ENCODE results near the gene MYBPC2.
"Not testable (repeated sequence)": the region's sequence is repeated elsewhere in the genome, so short reads cannot be mapped to it uniquely, and the experiment has no call there.

Gene MYBPC2

DNA sequence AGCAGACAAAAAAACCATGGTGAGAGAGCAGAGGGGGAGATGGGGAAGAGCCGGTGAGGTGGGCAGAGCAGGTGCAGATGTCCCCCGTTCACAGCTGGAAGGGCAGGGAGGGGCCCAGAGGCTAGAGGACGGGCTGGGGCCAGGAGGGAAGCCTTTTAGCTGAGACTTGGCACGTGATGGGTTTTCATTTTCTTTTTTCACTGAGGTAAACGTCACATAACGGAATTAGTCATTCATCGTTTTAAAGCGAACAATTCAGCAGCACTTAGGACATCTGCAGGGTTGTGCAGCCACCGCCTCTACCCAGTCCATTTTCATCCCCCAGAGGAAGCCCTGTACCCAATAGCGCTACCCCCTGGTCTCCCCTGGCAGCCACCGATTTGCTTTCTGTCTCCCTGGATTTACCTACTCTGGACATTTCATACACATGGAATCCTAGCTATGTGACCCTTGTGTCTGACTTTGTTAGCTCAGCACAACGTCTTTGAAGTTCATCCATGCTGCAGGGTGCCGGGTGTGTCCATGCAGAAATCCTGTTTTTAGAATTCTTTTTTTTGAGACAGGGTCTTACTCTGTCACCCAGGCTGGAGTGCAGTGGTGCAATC, 27.6 kb downstream of the MYBPC2 start:
- DNase-seq = no peak

DNA sequence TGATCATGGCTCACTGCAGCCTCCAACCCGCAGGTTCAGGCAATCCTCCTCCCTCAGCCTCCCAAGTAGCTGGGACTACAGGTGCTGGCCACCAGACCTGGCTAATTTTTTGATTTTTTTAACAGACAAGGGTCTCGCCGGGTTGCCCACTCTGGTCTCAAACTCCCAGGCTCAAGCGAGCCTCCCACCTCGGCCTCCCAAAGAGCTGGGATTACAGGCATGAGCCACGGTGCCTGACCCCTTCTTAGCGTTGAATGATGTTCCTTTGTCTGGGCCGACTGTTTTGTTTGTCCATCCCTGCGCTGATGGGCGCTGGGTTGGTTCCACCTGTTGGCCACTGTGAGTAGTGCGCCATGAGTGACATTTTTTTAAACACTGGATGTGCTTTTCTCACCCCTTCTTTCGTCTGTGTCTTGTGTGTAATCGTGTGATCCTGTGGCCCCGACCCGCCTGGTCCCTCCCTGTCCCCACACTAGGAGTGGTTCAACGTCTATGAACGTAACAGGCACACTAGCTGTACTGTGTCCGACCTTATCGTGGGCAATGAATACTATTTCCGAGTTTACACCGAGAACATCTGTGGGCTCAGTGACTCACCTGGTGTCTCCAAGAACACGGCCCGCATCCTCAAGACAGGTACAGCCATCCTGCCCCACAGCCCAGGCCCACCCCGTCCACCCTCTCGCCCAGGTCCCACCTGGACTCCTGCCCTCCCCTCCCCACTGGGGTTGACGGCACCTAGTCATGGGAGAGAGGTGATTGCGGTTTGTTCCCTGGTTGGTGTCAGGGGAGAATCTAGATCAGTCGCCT, 28.6 kb downstream of the MYBPC2 start:
- peak; percentile 84 for DNase-seq

DNA sequence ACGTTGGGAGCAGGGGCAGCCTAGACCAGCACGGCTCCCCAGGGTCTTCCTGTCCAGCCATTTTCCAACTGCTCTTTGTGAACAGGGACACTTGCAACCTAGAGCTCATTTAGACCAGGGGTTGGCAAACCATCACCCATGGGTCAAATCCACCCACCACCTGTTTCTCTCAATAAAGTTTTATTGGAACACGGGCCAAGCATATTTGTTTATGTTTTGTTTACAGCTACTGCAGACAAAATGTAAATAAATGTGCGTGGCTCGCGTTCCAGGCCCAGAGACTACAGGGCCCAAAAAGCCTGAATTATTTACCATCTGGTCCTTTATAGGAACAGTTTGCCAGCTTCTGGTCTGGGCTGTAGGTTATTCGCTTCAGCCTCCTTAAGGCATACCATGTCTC, 30.3 kb downstream of the MYBPC2 start:
- DNase-seq = no peak

DNA sequence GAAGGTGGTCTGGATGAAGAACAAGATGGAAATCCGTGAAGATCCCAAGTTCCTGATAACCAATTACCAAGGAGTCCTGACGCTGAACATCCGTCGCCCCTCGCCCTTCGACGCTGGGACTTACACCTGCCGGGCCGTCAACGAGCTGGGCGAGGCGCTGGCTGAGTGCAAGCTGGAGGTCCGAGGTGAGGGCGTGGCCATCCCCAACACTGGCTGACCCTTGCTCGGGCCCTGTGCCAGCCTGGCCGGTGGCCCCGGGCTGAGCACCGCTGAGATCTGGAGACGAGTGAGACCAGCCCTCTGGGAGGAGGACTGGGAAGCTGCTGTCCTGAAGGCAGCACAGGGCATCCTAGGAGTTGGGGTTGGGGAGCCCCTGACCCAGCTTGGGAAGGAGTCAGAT, 31.7 kb downstream of the MYBPC2 start:
- DNase-seq = no peak

DNA sequence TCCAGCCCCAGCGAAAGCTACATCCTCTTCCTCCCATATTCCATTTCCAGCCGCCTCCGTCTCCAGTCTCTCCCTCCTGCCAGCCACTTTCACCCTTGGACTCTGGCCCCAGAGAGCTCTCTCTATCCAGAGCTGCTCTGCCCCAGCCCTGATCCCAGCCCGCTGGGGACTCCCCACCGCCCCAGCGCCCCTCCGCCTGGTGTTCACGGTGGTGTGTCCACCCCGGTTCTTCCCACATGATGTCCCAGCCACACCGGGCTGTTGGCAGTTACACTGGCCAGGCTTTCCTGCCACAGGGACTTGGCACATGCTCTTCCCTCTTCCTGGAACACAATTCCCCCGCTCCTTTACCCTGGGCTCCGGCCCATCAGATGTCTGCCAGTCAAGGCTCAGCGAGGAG, 32.3 kb downstream of the MYBPC2 start:
- DNase-seq = no peak

DNA sequence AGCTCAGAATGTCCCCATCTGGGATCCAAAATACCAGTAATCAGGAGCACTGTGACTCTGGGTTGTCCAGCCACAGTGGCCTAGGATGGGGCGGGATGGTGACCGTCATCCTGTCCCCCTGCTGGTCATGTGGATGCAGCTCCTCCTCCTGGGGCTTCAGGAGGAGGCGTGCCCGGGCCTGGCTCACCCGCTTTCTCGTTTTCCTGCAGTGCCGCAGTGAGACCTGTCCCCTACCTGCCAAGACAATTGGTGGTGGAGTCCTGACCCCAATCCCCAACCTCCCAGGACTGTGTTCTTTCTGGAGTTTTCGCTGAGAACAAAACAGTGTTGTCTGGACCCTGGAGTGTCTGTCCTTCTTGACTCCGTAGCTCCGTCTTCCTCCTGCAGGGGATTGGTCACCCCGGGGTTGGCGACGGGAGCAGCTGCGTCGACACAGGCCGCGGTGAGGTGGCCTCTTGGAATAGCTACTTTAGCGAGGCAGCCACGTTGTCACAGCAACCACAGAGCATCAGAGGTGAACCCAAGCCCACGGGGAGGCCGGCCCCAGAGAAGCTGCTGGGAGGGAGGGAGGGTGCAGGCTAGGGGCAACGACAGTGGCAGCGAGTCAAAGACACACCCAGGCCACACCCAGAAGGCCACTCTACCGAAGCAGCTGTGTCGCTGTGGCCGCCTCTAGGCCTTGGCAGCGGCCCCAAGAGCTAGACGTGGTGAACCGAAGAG, 33.5 kb downstream of the MYBPC2 start:
- DNase-seq = no peak

DNA sequence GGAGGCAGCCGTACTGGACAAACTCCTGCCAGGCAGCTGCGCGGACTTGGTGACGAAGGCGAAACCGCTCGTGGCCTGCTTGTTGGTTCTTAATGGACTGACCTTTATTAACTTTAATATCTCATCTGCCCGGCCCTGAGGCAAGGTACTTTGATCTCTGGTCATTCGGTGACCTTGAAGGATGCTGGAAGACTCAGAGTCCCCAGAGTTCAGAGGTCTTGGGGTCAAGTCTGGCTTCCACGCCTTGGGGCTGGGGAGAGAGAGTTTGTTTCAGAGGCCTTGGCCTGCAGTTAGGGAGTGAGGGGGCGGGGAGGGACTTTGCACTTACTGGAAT, 34.0 kb downstream of the MYBPC2 start:
- DNase-seq = no peak

DNA sequence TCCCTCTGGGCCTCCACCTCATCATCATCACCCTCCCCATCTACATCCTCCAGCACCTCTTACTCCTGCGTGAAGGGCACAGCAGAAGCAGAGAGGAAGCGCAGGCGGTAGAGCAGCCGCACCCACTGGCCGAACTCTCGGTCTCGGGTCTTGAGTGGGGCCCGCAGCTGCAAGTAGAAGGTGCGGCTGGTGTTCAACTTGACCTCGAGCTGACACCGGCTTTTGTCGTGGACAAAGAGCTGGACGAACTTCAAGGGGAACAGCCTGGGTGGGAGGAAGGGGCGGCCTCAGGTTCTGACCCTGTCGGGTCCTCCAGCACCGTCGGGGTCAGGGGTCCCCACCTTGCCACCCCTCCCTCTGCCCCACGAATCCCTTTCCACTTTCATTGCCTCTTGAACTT, 34.9 kb downstream of the MYBPC2 start:
- DNase-seq = no peak

DNA sequence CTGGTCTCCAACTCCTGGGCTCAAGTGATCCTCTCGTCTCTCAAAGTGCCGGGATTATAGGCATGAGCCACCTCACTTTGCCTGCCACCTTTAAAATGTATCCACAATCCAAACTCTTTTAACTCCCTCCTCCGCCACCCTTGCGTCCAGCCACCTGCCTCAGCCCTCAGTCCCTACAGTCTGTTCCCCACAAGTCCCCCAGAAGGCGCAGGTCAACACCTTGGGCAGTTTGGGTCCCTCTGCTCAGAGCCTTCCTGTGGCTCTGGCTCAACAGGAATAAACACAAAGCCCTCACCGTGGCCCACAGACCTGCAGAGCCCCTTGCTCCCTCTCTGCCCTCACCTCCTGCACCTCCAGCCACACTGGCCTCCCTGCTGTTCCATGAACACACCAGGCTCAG, 36.1 kb downstream of the MYBPC2 start:
- DNase-seq = no peak

DNA sequence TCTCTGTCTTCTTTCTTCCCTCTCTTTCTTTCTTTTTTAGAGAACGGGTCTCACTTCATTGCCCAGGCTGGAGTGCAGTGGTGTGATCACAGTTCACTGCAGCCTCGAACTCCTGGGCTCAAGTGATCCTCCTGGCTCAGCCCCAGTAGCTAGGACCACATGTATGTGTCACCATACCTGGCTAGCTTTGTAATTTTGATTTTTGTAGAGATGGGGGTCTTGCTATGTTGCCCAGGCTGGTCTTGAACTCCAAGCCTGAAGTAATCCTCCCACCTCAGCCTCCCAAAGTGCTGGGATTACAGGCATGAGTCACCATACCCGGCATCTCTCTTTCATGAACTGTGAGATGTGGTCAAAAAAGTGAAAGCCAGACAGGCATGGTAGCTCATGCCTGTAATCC, 40.6 kb downstream of the MYBPC2 start:
- DNase-seq = not testable (repeated sequence)

DNA sequence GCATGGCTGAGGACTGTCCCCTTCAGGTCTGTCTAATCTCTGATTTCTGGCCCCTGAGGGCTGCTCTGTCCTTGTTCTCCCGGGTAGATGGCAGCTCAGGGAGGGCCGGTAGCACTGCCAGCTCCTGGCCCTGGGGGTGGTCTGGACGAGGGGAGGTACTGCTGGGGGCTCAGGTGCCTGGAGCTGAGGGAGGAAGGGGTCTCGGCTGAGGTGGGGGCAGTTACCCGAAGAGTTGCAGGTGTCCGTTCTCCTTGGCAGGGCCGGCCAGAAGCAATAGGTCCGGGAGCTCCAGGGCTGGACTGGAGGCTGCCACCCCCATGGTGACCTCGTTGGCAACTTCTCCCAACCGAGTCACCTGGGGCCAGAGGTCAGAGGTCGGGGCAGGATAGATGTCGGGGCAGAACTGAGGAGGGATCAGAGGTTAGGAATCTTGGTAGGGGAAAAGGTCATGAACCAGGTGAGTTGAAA, 42.4 kb downstream of the MYBPC2 start:
- no peak for DNase-seq

DNA sequence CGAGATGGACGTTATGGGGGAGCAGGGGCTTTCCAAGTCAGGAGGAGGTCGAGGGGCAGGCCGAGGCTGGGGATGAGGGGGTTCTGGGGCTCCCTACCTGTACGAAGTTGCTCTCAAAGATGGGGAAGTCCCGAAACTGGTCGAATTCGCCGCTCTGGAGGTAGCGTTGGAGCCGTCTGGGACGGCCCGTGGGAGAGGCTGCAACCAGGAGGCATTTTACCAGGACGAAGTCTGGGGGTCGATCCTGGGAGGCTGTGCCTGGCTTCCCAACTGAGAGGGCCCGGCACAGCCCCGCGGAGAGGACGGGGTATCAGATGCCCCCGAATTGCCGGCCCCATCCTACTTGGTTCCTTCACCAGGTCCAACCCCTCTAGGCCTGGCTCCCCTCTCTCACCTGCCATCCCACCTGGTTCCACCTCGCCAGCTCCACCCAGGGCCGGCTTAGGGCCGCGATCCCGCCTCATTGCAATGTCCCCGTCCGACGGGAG, 43.1 kb downstream of the MYBPC2 start:
- DNase-seq = no peak

DNA sequence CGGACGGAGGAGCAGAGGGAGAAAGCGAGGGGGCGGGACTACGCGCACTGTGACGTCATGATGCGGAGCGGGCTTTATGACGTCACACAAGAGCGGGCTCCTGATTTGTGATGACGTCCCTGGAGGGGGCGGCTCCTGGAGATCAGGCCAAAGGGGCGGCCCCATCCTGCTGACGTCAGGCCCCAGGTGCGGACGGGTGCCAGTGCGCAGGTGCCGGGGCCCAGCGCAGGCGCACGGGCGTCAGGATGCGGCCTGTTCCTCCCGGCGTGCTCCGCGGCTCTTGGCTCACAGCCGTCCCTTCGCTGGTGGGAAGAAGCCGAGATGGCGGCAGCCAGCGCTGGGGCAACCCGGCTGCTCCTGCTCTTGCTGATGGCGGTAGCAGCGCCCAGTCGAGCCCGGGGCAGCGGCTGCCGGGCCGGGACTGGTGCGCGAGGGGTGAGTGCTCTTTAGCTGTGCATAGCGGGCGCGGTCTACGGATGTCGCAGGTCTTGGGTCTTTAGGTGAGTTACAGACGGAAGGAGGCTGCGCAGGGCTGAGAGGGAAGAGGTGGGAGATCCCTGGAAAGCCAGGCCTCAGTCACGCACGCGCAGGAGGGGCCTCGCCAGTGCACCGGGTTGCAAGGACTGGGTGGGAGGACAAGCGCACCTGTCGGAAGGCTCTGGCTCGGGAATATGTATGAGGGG, 43.7 kb downstream of the MYBPC2 start, which contains the start of the genes EMC10 and GARIN5A:
Gene EMC10 (plus strand): TSS at position 284 of the 683 bp plus-strand sequence. CDS start 38 bp downstream, at position 322.
Gene GARIN5A (minus strand): TSS at position 625 of the 683 bp plus-strand sequence. CDS start 460 bp downstream, at position 165.
- peak; percentile 47 for DNase-seq

DNA sequence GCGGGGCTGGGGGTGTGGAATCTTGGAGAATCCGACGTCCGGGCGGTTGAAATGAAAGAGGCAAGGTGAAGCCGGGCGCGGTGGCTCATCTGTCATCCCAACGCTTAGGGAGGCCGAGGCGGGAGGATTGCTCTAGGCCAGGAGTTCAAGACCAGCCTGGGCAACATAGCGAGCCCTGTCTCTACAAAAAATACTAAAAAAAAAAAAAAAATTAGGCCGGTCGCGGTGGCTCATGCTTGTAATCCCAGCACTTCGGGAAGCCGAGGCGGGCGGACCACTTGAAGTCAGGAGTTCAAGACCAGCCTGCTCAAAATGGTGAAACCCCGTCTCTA, 44.2 kb downstream of the MYBPC2 start:
- DNase-seq = no peak

DNA sequence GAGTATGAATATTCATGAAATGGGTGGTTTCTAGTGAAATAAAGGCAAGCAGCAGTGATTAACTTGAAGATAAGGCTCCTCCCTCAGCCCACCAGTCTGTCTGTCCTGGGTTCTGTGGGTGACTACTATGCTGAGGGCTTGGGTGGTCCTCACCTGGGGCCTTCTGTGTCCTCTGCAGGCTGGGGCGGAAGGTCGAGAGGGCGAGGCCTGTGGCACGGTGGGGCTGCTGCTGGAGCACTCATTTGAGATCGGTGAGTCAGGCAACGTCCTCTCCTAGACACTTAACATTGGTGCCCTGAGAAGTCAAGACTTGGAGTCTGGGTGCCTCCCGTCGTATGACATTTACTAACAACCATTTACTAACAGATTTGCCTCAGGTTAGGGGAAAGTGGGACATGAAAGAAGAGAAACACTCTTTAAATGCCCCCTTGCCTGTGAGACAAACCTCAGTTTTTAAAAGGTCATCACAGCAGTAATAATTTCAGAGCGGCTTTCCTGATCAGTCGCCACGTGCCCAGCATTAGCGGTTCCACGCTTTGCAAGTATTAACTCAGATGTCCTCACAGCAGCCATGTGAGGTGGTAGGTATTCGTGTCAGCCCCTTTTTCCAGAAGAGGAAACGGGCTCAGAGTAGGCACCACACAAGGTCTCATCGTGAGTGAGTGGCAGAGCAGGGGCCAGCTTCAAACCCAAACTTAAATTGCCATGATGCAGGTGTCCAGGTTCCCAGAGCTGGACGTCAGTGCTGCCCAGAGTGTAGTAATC, 45.2 kb downstream of the MYBPC2 start:
- DNase-seq = no peak

DNA sequence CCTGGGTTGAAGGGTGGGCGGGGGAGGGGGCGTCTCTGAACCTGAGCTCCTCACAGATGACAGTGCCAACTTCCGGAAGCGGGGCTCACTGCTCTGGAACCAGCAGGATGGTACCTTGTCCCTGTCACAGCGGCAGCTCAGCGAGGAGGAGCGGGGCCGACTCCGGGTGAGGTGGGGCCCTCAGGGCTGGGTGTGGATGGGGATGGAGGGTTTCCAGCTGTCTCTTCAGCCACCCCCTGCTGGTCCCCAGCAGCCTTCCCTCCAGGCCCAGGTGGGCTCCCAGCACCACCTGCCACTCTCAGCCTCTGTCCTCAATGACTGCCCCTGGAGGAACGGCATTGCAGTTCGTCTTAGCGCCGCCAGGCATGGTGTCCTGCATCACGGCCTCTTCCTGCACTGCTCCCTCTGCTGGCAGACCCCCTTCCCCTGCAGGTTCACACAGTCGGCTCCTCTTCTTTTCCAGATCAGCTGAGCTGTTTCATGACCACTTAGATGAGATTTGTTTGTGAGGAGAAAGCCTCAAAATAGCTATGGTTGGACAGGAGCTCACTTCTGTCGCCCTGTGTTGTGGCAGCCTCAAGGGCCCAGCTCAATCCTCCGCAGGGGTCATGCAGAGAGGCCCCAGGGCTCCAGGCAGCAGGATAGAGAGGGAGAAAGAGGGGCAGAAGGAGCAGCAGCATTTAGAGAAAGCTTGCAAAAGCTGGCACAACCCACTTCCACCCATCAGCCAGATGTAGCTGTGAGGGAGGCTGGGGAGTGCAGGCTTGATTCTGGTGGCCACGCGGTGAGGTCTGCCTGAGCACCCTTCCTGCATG, 46.4 kb downstream of the MYBPC2 start:
- DNase-seq = peak; percentile 60

DNA sequence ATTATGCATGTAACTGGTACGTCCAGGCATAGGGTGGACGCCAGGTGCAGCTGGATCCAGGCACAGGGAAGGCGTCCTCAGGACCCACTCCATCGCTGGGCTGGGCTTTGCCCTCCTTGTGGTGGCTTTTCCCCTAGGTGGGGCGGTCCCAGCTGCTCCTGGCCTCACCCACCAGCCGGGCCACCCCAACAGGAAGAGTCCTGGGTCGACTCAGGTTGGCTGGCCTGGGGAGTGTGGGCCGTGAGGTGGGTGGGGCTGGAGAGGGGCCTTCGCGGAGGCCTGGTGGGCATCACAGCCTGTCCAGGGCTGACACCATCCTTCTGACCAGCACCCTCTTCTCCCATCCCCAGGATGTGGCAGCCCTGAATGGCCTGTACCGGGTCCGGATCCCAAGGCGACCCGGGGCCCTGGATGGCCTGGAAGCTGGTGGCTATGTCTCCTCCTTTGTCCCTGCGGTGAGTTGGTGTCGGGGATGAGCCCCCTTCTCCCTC, 47.1 kb downstream of the MYBPC2 start:
- DNase-seq = no peak

DNA sequence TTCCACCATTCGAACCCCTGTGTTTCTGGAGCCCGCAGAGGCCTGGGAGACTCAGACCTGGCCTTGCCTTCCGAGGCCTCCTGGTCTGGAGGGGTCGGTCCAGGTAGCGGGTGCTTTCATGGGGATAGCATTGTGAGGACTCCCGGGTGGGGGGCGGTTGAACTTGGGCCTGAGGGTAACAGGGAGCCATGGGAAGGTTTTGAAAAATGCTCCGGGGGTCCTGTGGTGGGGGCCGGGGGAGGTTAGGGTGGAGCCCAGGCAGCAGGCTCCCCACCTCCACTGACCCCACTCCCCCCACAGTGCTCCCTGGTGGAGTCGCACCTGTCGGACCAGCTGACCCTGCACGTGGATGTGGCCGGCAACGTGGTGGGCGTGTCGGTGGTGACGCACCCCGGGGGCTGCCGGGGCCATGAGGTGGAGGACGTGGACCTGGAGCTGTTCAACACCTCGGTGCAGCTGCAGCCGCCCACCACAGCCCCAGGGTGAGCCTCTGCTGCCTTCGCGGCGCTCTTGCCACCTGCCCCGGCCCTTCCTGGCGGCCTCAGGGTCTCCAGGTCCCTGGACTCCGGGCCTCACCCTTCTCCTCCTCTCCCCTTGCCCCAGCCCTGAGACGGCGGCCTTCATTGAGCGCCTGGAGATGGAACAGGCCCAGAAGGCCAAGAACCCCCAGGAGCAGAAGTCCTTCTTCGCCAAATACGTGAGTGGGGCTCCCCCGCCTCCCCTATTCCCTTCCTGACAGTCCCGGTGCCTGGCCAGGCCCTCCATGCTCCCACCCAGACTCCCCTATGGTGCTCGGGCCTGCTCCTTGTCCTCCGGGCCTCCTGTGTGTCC, 47.8 kb downstream of the MYBPC2 start:
- no peak for DNase-seq

DNA sequence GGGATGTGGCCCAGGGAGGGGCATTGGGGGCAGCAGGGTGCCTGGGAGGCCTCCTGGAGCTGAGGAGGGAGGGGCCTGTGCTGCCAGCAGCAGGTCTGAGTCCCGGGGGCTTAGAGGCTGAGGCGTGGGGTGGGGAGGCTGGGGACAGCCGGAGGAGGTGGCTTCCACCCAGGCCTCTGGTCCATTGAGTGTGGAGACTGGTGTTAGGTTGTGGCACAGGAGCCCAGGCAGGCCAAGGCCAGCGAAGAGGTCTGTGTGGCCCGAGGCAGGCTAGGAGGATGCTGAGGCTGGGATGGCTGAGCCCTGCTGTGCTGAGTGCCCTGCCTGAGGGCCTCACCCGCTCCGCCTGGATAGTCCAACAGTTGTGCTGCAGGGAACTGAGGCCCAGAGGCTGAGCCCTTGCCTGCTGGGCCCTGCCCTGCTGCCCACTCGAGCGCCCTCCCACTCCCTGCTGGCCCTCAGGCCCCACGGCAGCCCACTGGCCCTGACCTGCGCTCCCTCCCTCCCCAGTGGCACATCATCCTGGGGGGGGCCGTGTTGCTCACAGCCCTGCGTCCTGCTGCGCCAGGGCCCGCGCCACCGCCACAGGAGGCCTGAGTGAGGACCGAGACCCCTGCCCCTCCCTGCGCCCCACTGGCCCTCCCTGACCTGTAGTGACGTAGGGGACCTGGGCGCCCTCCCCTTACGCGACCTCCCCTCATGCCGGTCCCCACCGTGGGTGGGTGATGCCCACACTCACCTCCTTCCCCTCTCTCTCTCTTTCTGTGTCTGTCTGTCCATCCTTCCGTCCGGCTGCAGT, 48.9 kb downstream of the MYBPC2 start:
- DNase-seq = no peak
